ENCODE data around the gene CHD2. TPM values are rescaled to one million over a fixed set of nuclear protein-coding genes. Genes with fewer than 3 reads are reported as not detected.

Gene CHD2
- total and polyA plus RNA-seq, 4 experiments from 2014 or later = 28.4 to 351 (median 224) TPM

GRCh38 chr15:92899601-92899947 lies 550 bp upstream of the CHD2 start:
- no peaks in the 10 kb centered on the region for H3K9me3 ChIP-seq (ENCODE audit: control insufficient read depth in 1 of 2, low read length in 2 of 2)
- H3K36me3 Mint-ChIP-seq = peaks cover 53 to 82% of the 10 kb centered on the region in 2 donors
- no peaks in the 10 kb centered on the region for H3K27me3 Mint-ChIP-seq
- H3K4me1 Mint-ChIP-seq = peaks cover 38 to 74% (median 59%) of the 10 kb centered on the region in 4 donors
- H3K27me3 ChIP-seq (ENCODE audit: insufficient read depth, low read length) = no peaks in the 10 kb centered on the region
- peak overlapping the region; percentile 84 to 100 (median 99) for H3K27ac Mint-ChIP-seq
- peak overlapping the region in 1 of 2 donors; percentile 75 for H3K4me3 ChIP-seq (ENCODE audit: low read length in 2 of 2)
- POLR2A ChIA-PET (ENCODE audit: partially characterized antibody) = interaction anchor here (0.9 to 11.8 kb wide), 16 partner anchors 8 to 102 kb away, joined by 3 to 888 read pairs (median 15); no protein-coding TSS in a partner anchor
- peak overlapping the region; percentile 95 for H3K27ac ChIP-seq (ENCODE audit: low read depth, low read length)
- CTCF ChIA-PET (ENCODE audit: partially characterized antibody) = interaction anchor here (1.1 to 2.7 kb wide), 12 partner anchors 11 to 102 kb away, joined by 3 to 24 read pairs (median 8); no protein-coding TSS in a partner anchor
- DNase-seq = no peak
- peaks cover 71% of the 10 kb centered on the region for H3K4me1 ChIP-seq (ENCODE audit: insufficient read depth, low read length)
- peaks cover 29% of the 10 kb centered on the region for H3K36me3 ChIP-seq (ENCODE audit: insufficient read depth, low read length)
- peak overlapping the region; percentile 96 to 99 (median 98) for H3K4me3 Mint-ChIP-seq
- intact Hi-C loops (cut with micrococcal nuclease) = no loop called here
- H3K9me3 Mint-ChIP-seq = peaks cover 0 to 10% (median 0%) of the 10 kb centered on the region in 8 donors

- peak overlapping the region; percentile 98 to 100 (median 99) for H3K27ac Mint-ChIP-seq
- no peak for DNase-seq
- H3K4me3 ChIP-seq (ENCODE audit: low read length in 2 of 2) = peak overlapping the region; percentile 75 to 93
- no peaks in the 10 kb centered on the region for H3K9me3 ChIP-seq (ENCODE audit: control insufficient read depth in 1 of 2, low read length in 2 of 2)
- peak overlapping the region; percentile 96 to 99 (median 98) for H3K4me3 Mint-ChIP-seq
- H3K9me3 Mint-ChIP-seq = peaks cover 0 to 10% (median 0%) of the 10 kb centered on the region in 8 donors
- no peaks in the 10 kb centered on the region for H3K27me3 Mint-ChIP-seq
- no peaks in the 10 kb centered on the region for H3K27me3 ChIP-seq (ENCODE audit: insufficient read depth, low read length)
- peaks cover 40 to 74% (median 59%) of the 10 kb centered on the region in 4 donors for H3K4me1 Mint-ChIP-seq
- H3K36me3 ChIP-seq (ENCODE audit: insufficient read depth, low read length) = peaks cover 22% of the 10 kb centered on the region
- H3K36me3 Mint-ChIP-seq = peaks cover 48 to 76% of the 10 kb centered on the region in 2 donors
- POLR2A ChIA-PET (ENCODE audit: partially characterized antibody) = interaction anchor here (0.6 to 11.8 kb wide), 18 partner anchors 8 to 103 kb away, joined by 3 to 888 read pairs (median 12); no protein-coding TSS in a partner anchor
- H3K4me1 ChIP-seq (ENCODE audit: insufficient read depth, low read length) = peaks cover 71% of the 10 kb centered on the region
- intact Hi-C loops (cut with micrococcal nuclease) = loop anchor here (1.0 to 2.0 kb wide), 3 partner anchors 14 to 91 kb away; no protein-coding TSS in a partner anchor
- CTCF ChIA-PET (ENCODE audit: partially characterized antibody) = interaction anchor here (0.7 to 2.7 kb wide), 13 partner anchors 12 to 103 kb away, joined by 3 to 24 read pairs (median 8); no protein-coding TSS in a partner anchor
- H3K27ac ChIP-seq (ENCODE audit: low read depth, low read length) = peak overlapping the region; percentile 95
Observed at GRCh38 chr15:92900731-92901071, 577 bp downstream of the CHD2 start.

- Mint-ChIP-seq H3K27ac (peak overlapping the region; percentile 98 to 100 (median 99)), H3K27me3 (no peaks in the 10 kb centered on the region), H3K36me3 (peaks cover 46 to 76% of the 10 kb centered on the region in 2 donors), H3K4me1 (peaks cover 45 to 76% (median 62%) of the 10 kb centered on the region in 4 donors), H3K4me3 (peak overlapping the region; percentile 96 to 99 (median 98)), H3K9me3 (peaks cover 0 to 10% (median 0%) of the 10 kb centered on the region in 8 donors)
- intact Hi-C loops (cut with micrococcal nuclease) = loop anchor here (2.0 kb wide), 1 partner anchor 14 kb away; no protein-coding TSS in a partner anchor
- no peak for DNase-seq
- peaks cover 71% of the 10 kb centered on the region for H3K4me1 ChIP-seq (ENCODE audit: insufficient read depth, low read length)
- POLR2A ChIA-PET (ENCODE audit: partially characterized antibody) = interaction anchor here (1.0 to 11.8 kb wide), 14 partner anchors 8 to 104 kb away, joined by 3 to 888 read pairs (median 26); no protein-coding TSS in a partner anchor
- H3K27ac ChIP-seq (ENCODE audit: low read depth, low read length) = peak overlapping the region; percentile 95
- H3K27me3 ChIP-seq (ENCODE audit: insufficient read depth, low read length) = no peaks in the 10 kb centered on the region
- peak overlapping the region; percentile 75 to 93 for H3K4me3 ChIP-seq (ENCODE audit: low read length in 2 of 2)
- H3K9me3 ChIP-seq (ENCODE audit: control insufficient read depth in 1 of 2, low read length in 2 of 2) = no peaks in the 10 kb centered on the region
- peaks cover 22% of the 10 kb centered on the region for H3K36me3 ChIP-seq (ENCODE audit: insufficient read depth, low read length)
- CTCF ChIA-PET (ENCODE audit: partially characterized antibody) = interaction anchor here (1.4 to 3.1 kb wide), 9 partner anchors 14 to 104 kb away, joined by 8 to 24 read pairs (median 13); no protein-coding TSS in a partner anchor
Observed at GRCh38 chr15:92901072-92901761, 1.1 kb downstream of the CHD2 start.

- Mint-ChIP-seq H3K9me3 (peaks cover 0 to 10% (median 0%) of the 10 kb centered on the region in 8 donors), H3K36me3 (peaks cover 38 to 73% of the 10 kb centered on the region in 2 donors), H3K4me1 (peaks cover 46 to 76% (median 62%) of the 10 kb centered on the region in 4 donors), H3K4me3 (peak overlapping the region; percentile 96 to 99 (median 98)), H3K27ac (peak overlapping the region; percentile 77 to 100 (median 98)), H3K27me3 (no peaks in the 10 kb centered on the region)
- POLR2A ChIA-PET (ENCODE audit: partially characterized antibody) = interaction anchor here (1.0 to 11.8 kb wide), 10 partner anchors 7 to 106 kb away, joined by 3 to 888 read pairs (median 79); no protein-coding TSS in a partner anchor
- peaks cover 71% of the 10 kb centered on the region for H3K4me1 ChIP-seq (ENCODE audit: insufficient read depth, low read length)
- H3K36me3 ChIP-seq (ENCODE audit: insufficient read depth, low read length) = peaks cover 17% of the 10 kb centered on the region
- DNase-seq = no peak
- CTCF ChIA-PET (ENCODE audit: partially characterized antibody) = interaction anchor here (1.6 to 7.7 kb wide), 5 partner anchors 14 to 105 kb away, joined by 3 to 80 read pairs (median 20); no protein-coding TSS in a partner anchor
- H3K27me3 ChIP-seq (ENCODE audit: insufficient read depth, low read length) = no peaks in the 10 kb centered on the region
- intact Hi-C loops (cut with micrococcal nuclease) = loop anchor here (2.0 kb wide), 1 partner anchor 13 kb away; no protein-coding TSS in a partner anchor
- H3K27ac ChIP-seq (ENCODE audit: low read depth, low read length) = peak overlapping the region; percentile 95
- no peaks in the 10 kb centered on the region for H3K9me3 ChIP-seq (ENCODE audit: control insufficient read depth in 1 of 2, low read length in 2 of 2)
- peak overlapping the region; percentile 75 to 93 for H3K4me3 ChIP-seq (ENCODE audit: low read length in 2 of 2)
Observed at GRCh38 chr15:92901995-92902394, 1.9 kb downstream of the CHD2 start.

GRCh38 chr15:92902737-92903593 lies 2.8 kb downstream of the CHD2 start:
- Histone ChIP-seq H3K27me3 (ENCODE audit: insufficient read depth, low read length) (no peaks in the 10 kb centered on the region), H3K4me3 (ENCODE audit: low read length in 2 of 2) (peak overlapping the region; percentile 32 to 75), H3K36me3 (ENCODE audit: insufficient read depth, low read length) (peaks cover 10% of the 10 kb centered on the region), H3K27ac (ENCODE audit: low read depth, low read length) (peak overlapping the region; percentile 95), H3K9me3 (ENCODE audit: control insufficient read depth in 1 of 2, low read length in 2 of 2) (no peaks in the 10 kb centered on the region), H3K4me1 (ENCODE audit: insufficient read depth, low read length) (peaks cover 71% of the 10 kb centered on the region)
- Mint-ChIP-seq H3K27me3 (no peaks in the 10 kb centered on the region), H3K4me1 (peaks cover 46 to 77% (median 64%) of the 10 kb centered on the region in 4 donors), H3K27ac (peak overlapping the region; percentile 98 to 100 (median 100)), H3K4me3 (peak overlapping the region; percentile 94 to 99 (median 98)), H3K9me3 (peaks cover 0 to 10% (median 0%) of the 10 kb centered on the region in 8 donors), H3K36me3 (peaks cover 28 to 69% of the 10 kb centered on the region in 2 donors)
- POLR2A ChIA-PET (ENCODE audit: partially characterized antibody) = interaction anchor here (1.0 to 11.8 kb wide), 16 partner anchors 8 to 107 kb away, joined by 3 to 888 read pairs (median 8); no protein-coding TSS in a partner anchor
- intact Hi-C loops (cut with micrococcal nuclease) = no loop called here
- CTCF ChIA-PET (ENCODE audit: partially characterized antibody) = interaction anchor here (0.6 to 7.7 kb wide), 6 partner anchors 13 to 111 kb away, joined by 3 to 80 read pairs (median 9); no protein-coding TSS in a partner anchor
- no peak for DNase-seq

- Mint-ChIP-seq H3K4me3 (peak overlapping the region; percentile 94 to 99 (median 98)), H3K4me1 (peaks cover 50 to 78% (median 64%) of the 10 kb centered on the region in 4 donors), H3K9me3 (peaks cover 0 to 10% (median 0%) of the 10 kb centered on the region in 8 donors), H3K27ac (peak overlapping the region; percentile 98 to 100 (median 100)), H3K36me3 (peaks cover 22 to 66% of the 10 kb centered on the region in 2 donors), H3K27me3 (no peaks in the 10 kb centered on the region)
- Histone ChIP-seq H3K27me3 (ENCODE audit: insufficient read depth, low read length) (no peaks in the 10 kb centered on the region), H3K4me3 (ENCODE audit: low read length in 2 of 2) (peak overlapping the region; percentile 67 to 75), H3K36me3 (ENCODE audit: insufficient read depth, low read length) (peaks cover 4% of the 10 kb centered on the region), H3K9me3 (ENCODE audit: control insufficient read depth in 1 of 2, low read length in 2 of 2) (no peaks in the 10 kb centered on the region), H3K4me1 (ENCODE audit: insufficient read depth, low read length) (peaks cover 71% of the 10 kb centered on the region), H3K27ac (ENCODE audit: low read depth, low read length) (peak overlapping the region; percentile 95)
- no peak for DNase-seq
- POLR2A ChIA-PET (ENCODE audit: partially characterized antibody) = interaction anchor here (1.0 to 11.8 kb wide), 14 partner anchors 8 to 96 kb away, joined by 3 to 888 read pairs (median 18); no protein-coding TSS in a partner anchor
- intact Hi-C loops (cut with micrococcal nuclease) = no loop called here
- CTCF ChIA-PET (ENCODE audit: partially characterized antibody) = interaction anchor here (0.9 to 7.7 kb wide), 6 partner anchors 13 to 107 kb away, joined by 3 to 80 read pairs (median 9); no protein-coding TSS in a partner anchor
Observed at GRCh38 chr15:92903631-92903965, 3.5 kb downstream of the CHD2 start.

Measured in CD4-positive, alpha-beta memory T cell (primary cell).